Skeletal muscle tissue (tissue), 4 donors: ENCODE measurements around the gene CFD. TPM values are rescaled to one million over a fixed set of nuclear protein-coding genes. Genes with fewer than 3 reads are reported as not detected.
"Not testable (repeated sequence)": the region's sequence is repeated elsewhere in the genome, so short reads cannot be mapped to it uniquely, and the experiment has no call there.

Experiments
- H3K27ac ChIP-seq: one replicate; pipeline ENCODE4 v1.7.0; 2013; ENCODE audit warnings: mild to moderate bottlenecking, low read depth, low read length, inconsistent platforms
- H3K27me3 ChIP-seq, 3 donors: one replicate each; pipeline ENCODE4 v1.7.0; 2013; ENCODE audit warnings: low read length in 3 of 3; ENCODE audit not compliant: control insufficient read depth in 3 of 3, insufficient read depth in 3 of 3
- H3K36me3 ChIP-seq, 3 donors: one replicate each; pipeline ENCODE4 v1.7.0; 2013; ENCODE audit warnings: low read length in 3 of 3; ENCODE audit not compliant: control insufficient read depth in 3 of 3, insufficient read depth in 3 of 3
- H3K4me1 ChIP-seq, 3 donors: one replicate each; pipeline ENCODE4 v1.7.0; 2013; ENCODE audit warnings: low read length in 3 of 3, mild to moderate bottlenecking in 3 of 3; ENCODE audit not compliant: control insufficient read depth in 3 of 3, insufficient read depth in 3 of 3
- H3K4me3 ChIP-seq, 3 donors: one replicate each; pipeline ENCODE4 v1.7.0; 2013; ENCODE audit warnings: low read length in 3 of 3
- H3K9ac ChIP-seq, 3 donors: one replicate each; pipeline ENCODE4 v1.7.0; 2013; ENCODE audit warnings: low read length in 3 of 3, mild to moderate bottlenecking in 3 of 3, moderate library complexity in 2 of 3, low read depth in 1 of 3
- H3K9me3 ChIP-seq, 3 donors: one replicate each; pipeline ENCODE4 v1.7.0; 2013; ENCODE audit warnings: low read length in 3 of 3; ENCODE audit not compliant: control insufficient read depth in 3 of 3
- total RNA-seq: library from RNA; depleted of rRNA; stranded (reverse); fragments of >200 nt; gene quantifications from one replicate; pipeline ENCODE4 v1.2.3, GENCODE V29; 2014
- donor health status: Osteomylitis.

CFD gene
- total RNA-seq, 1 donor from 2014 or later: 33.4 TPM

DNA sequence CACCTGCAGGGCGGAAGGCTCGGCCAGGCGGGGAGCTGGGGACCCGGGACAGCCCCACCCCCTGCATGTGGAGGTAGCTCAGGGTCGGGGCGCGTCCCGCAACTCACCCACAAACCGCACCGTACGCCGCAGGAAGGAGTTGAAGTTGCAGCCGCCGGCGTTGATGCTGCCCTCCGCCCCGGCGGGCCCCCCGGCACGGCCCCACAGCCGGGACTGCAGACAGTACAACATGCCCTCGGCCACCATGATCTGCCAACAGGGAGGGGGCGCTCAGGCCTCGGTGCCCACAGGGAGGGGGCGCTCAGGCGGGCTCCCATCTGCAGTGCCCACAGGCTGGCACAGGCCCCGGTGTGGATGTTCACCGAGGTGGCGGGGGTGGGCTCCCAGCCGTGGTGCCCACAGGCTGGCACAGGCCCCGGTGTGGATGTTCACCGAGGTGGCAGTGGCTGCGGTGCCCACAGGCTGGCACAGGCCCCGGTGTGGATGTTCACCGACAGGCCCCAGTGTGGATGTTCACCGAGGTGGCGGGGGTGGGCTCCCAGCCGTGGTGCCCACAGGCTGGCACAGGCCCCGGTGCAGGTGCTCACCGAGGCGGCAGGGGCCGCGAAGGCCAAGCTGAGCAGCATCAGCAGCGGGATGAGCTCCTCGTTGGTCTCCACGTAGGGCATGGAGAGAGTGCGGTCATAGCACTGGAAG lies 44.2 kb upstream of the CFD start:
- H3K9ac ChIP-seq: no peak overlapping the region
- H3K4me3 ChIP-seq: no peak overlapping the region

DNA sequence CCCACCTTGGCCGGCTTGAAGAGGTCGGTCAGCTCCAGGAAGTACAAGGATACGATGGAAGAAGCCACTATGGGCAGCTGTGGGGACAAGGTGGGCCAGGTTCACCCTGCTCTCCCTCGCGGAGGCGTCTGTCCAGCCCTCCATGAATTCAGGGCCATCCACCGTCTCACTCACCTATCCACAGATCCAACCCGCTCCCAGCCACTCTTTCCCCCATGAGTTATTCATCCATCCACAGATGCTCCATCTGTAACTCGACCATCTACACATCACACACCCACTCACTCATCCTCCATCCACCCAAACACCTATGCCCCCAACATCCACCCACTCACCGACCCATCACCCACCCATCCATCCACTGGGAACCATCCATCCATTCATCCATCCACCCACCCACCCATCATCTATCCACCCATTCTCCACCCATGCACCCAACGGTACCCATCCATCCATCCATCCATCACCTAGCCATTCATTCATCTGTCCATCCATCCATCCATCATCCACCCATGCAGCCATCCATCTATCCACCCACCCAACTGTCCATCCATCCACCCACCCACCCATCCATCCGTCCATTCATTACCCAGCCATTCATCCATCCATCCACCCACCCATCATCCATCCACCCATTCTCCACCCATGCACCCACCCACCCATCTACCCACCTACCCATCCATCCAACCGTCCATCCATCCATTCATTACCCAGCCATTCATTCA lies 43.5 kb upstream of the CFD start:
- Histone ChIP-seq H3K27ac (no peak overlapping the region), H3K27me3 (no peaks in the 10 kb centered on the region), H3K36me3 (peaks cover 6 to 12% (median 6%) of the 10 kb centered on the region in 3 donors), H3K9me3 (no peaks in the 10 kb centered on the region), H3K4me1 (no peaks in the 10 kb centered on the region), H3K4me3 (no peak overlapping the region), H3K9ac (no peak overlapping the region)

More for the DNA sequence above, 44.2 kb upstream of the CFD start:
- H3K9me3 ChIP-seq: no peaks in the 10 kb centered on the region
- no peaks in the 10 kb centered on the region for H3K27me3 ChIP-seq
- no peaks in the 10 kb centered on the region for H3K4me1 ChIP-seq
- no peak overlapping the region for H3K27ac ChIP-seq
- peaks cover 12 to 19% (median 13%) of the 10 kb centered on the region in 3 donors for H3K36me3 ChIP-seq

DNA sequence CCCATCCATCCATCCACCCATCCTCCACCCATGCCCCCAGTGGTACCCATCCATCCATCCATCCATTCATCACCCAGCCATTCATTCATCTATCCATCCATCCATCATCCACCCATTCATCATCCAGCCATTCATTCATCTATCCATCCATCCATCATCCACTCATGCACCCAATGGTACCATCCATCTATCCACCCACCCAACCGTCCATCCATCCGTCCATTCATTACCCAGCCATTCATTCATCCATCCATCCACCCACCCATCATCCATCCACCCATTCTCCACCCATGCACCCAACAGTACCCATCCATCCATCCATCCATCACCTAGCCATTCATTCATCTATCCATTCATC lies 43.0 kb upstream of the CFD start:
- no peak overlapping the region for H3K27ac ChIP-seq
- H3K9ac ChIP-seq: no peak overlapping the region

DNA sequence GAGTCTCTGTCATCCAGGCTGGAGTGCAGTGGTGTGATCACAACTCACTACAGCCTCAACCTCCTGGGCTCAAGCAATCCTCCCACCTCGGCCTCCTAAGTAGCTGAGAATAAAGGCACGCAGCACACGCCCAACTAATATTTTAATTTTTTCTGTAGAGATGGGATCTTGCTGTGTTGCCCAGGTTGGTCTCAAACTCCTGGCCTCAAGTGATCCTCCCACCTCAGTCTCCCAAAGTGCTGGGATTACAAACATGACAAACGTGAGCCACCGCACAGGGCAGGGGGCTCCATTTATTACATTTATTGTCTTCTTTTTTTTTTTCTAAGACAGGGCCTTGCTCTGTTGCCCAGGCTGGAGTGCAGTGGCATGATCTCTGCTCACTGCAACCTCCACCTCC lies 39.3 kb upstream of the CFD start:
- H3K4me3 ChIP-seq, H3K27ac ChIP-seq, H3K4me1 ChIP-seq, H3K36me3 ChIP-seq, H3K9ac ChIP-seq, H3K9me3 ChIP-seq: not testable (repeated sequence)
- H3K27me3 ChIP-seq: peaks cover 8 to 11% (median 11%) of the 10 kb centered on the region in 3 donors

More for the DNA sequence above, 43.0 kb upstream of the CFD start:
- Histone ChIP-seq H3K36me3 (peaks cover 3 to 7% (median 4%) of the 10 kb centered on the region in 3 donors), H3K9me3 (no peaks in the 10 kb centered on the region), H3K4me3 (no peak overlapping the region), H3K4me1 (no peaks in the 10 kb centered on the region), H3K27me3 (no peaks in the 10 kb centered on the region)

DNA sequence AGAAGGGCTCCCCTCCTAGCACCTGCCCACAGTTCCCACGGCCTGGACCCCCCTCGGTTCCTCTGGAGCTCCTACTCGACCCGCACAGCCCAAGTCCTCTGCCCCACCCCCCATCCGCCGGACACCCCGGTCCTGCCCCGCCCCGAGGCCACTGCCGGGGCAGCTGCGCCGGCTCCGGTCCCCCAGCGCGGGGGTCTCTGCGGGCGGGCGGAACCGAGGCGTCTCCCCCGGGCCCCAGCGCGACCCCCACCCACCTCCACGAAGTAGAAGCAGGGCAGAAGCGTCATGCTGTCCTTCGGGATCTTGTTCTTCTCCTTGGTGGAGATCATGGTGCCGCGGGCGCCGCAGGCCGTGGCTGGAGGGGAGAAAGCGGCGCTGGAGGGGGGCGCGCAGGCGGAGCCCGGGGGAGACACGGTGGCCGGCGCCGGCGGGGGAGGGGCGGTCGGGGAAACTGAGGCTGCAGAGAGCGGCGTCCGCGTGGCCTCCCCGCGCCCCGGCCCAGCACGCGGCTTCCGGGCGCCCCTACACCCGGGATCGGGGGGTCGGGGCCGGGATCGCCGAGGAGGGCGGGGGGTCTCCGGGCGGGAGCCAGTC lies 38.1 kb upstream of the CFD start:
- no peak overlapping the region for H3K4me3 ChIP-seq
- no peaks in the 10 kb centered on the region for H3K9me3 ChIP-seq

DNA sequence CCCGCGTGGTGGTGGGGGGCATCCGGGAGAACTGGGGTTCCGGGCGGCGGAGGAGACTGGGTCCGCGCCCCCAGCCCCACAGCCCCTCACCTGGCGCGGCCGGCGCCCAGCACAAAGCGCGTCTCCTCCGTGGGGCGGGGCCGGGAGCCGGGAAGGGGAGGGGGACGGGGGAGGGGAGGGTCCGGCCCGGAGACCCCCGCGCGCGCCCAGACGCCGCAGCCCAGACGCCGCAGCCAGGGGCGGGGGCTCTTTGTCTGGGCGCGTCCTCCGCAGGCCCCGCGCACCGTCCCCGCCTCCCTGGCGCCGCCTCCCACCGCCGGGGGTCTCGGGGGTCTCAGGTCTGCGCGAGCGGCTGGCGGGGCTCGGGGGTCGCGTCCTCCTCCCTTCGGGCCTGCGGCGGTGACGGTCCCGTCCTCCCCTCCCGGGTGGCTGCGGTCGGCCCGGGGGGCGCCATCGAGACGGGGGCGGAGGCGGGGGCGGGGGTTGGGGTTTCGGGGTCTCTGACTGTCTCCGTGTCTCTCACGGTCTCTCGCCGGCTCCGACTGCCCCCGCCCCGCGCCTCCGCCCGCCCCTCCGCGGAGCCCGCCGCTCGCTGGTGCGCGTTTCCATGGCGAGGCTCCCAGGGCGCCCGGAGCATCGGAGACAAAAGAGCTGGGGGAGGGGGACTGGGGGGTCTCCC lies 37.5 kb upstream of the CFD start, which contains the start of gene PLPPR3:
TSS of gene PLPPR3 (minus strand) at position 131 of the 679 bp plus-strand sequence. CDS start 396 bp downstream, outside the sequence.
- Histone ChIP-seq H3K27ac (no peak within 1 kb of the TSS), H3K4me1 (no peaks in the 10 kb centered on the region), H3K36me3 (no peaks in the 10 kb centered on the region), H3K4me3 (no peak within 1 kb of the TSS), H3K9me3 (no peaks in the 10 kb centered on the region), H3K27me3 (peaks cover 10 to 14% (median 11%) of the 10 kb centered on the region in 3 donors), H3K9ac (no peak within 1 kb of the TSS)

More for the DNA sequence above, 38.1 kb upstream of the CFD start:
- Histone ChIP-seq H3K36me3 (no peaks in the 10 kb centered on the region), H3K4me1 (no peaks in the 10 kb centered on the region), H3K27ac (no peak overlapping the region), H3K27me3 (peaks cover 10 to 14% (median 11%) of the 10 kb centered on the region in 3 donors), H3K9ac (no peak overlapping the region)

DNA sequence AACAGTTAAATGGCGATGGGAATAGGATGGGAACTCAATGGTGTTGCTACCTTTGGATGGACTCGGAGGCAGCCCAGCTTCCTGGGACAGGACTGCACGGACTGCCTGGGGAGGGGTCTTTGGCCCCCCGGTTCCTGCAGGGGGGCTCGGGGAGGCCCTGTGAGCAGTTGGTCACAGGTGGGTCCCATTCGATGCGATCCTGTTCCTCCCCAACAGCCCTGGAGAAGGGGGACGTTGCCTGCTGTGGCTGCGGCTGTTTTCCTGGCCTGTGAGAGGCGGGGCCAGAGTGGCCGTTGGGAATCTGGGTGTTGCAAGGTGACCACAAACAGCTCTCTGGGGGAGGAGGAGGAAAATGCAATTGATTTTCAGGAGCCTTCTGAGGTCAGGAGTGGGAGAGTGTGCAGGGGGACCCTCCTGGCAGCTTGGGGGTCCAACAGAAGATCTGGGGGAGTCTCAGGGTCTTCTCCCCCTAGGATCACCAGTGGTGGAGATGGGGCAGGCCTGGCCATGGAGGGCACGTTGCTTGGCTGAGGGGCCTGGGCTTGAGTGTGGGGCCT lies 35.8 kb upstream of the CFD start:
- Histone ChIP-seq H3K4me1 (no peaks in the 10 kb centered on the region), H3K27me3 (peaks cover 18 to 26% (median 20%) of the 10 kb centered on the region in 3 donors), H3K36me3 (no peaks in the 10 kb centered on the region), H3K9me3 (no peaks in the 10 kb centered on the region), H3K27ac (no peak overlapping the region), H3K9ac (no peak overlapping the region), H3K4me3 (no peak overlapping the region)

DNA sequence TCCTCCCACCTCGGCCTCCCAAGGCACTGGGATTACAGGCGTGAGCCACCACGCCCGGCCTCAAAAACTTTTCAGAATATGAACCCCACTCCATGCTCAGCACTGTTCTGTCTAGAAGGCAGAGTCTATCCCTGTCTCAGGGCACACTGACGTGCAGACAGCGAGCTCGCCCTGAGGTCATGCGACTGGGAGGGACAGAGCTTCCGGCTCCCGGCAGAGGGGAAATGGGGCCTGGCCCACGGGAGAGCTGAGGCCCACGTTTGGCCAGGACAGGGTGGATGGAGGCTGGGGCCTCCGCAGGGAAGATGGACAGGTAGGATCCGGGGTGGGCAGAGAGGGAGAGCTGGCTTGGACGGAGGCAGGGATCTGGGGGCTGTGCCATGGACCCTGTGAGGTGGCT lies 34.6 kb upstream of the CFD start:
- no peaks in the 10 kb centered on the region for H3K9me3 ChIP-seq
- no peaks in the 10 kb centered on the region for H3K4me1 ChIP-seq
- H3K36me3 ChIP-seq: no peaks in the 10 kb centered on the region
- no peak overlapping the region for H3K9ac ChIP-seq
- H3K4me3 ChIP-seq: no peak overlapping the region
- H3K27me3 ChIP-seq: peaks cover 25 to 34% (median 28%) of the 10 kb centered on the region in 3 donors
- no peak overlapping the region for H3K27ac ChIP-seq

DNA sequence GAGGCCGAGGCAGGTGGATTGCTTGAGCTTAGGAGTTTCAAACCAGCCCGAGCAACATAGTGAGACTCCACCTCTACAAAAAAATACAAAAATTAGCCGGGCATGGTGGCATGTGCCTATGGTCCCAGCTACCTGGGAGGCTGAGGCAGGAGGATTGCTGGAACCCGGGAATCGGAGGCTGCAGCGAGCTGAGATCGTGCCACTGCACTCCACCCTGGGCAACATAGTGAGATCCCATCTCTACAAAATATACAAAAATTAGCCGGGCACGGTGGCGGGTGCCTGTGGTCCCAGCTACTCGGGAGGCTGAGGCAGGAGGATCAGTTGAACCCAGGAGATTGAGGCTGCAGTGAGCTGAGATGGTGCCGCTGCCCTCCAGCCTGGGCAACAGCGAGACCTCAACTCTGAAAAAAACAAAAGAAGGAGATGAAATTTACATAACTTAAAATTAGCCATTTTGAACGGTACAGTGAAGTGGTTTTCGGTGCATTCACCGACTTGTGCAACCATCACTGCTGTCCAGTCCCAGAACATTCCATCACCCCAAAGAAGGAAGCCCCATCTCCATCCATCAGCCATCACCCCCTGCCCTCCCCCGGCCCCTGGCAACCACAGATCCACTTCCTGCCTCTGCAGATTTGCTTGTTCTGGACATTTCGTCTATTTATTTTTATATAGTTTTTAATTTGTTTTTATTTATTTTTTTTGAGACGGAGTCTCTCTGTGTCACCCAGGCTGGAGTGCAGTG lies 33.4 kb upstream of the CFD start:
- Histone ChIP-seq H3K4me3 (no peak overlapping the region), H3K27ac (no peak overlapping the region), H3K9me3 (no peaks in the 10 kb centered on the region), H3K27me3 (peaks cover 30 to 43% (median 34%) of the 10 kb centered on the region in 3 donors), H3K4me1 (no peaks in the 10 kb centered on the region), H3K9ac (no peak overlapping the region), H3K36me3 (no peaks in the 10 kb centered on the region)
